Panc1 (cell line): ENCODE measurements around the gene MYO16.

ENCODE experiments used
- POLR2AphosphoS5 ChIP-seq: IDR thresholded peaks from 2 replicates; pipeline ENCODE4 v1.6.1; 2012; ENCODE audit warnings: mild to moderate bottlenecking, low read depth, low read length, moderate library complexity
- TF ChIP-seq, protein P1 (sequence below): fragments of 450-650 bp; IDR thresholded peaks from 2 replicates; pipeline ENCODE4 v1.5.1; 2017; ENCODE audit warnings: mild to moderate bottlenecking

DNA sequence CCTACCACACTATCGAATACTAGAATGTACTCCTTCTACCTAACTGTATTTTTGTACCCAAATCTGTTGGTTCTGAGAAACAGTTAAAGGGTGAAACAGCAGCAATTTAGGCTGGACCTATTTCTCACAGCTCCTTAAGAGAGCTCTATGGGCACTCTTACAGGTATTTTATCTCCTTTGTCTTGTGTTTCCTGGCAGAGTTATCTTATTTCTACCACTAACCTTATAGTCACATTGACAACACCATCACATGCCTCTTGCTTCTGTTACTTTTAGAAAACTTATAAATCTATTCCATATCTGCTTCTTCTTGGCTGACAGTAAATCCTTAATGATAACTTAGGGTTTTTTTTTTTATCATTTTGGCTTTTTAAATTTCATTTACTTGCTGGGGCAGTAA, 130.7 kb downstream of the MYO16 start:
- TF ChIP-seq, protein P1, sequence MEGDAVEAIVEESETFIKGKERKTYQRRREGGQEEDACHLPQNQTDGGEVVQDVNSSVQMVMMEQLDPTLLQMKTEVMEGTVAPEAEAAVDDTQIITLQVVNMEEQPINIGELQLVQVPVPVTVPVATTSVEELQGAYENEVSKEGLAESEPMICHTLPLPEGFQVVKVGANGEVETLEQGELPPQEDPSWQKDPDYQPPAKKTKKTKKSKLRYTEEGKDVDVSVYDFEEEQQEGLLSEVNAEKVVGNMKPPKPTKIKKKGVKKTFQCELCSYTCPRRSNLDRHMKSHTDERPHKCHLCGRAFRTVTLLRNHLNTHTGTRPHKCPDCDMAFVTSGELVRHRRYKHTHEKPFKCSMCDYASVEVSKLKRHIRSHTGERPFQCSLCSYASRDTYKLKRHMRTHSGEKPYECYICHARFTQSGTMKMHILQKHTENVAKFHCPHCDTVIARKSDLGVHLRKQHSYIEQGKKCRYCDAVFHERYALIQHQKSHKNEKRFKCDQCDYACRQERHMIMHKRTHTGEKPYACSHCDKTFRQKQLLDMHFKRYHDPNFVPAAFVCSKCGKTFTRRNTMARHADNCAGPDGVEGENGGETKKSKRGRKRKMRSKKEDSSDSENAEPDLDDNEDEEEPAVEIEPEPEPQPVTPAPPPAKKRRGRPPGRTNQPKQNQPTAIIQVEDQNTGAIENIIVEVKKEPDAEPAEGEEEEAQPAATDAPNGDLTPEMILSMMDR = no peak
- no peak for TF ChIP-seq POLR2AphosphoS5
